A673 (cell line): ENCODE data around the gene CTAGE1. TPM values are rescaled to one million over a fixed set of nuclear protein-coding genes. Genes with fewer than 3 reads are reported as not detected.

ENCODE experiments used
- BruUV-seq: library from RNA; stranded (reverse); fragments of 400-500 nt; replicated peaks from 2 replicates; lab custom pipeline; 2021; lab: Mats Ljungman, UMichigan
- CTCF ChIA-PET: fragments of 300-600 bp; sonication (Branson Sonifier 250); formaldehyde crosslinking; loops from one replicate; lab custom pipeline; 2022; ENCODE audit warnings: antibody characterized with exemption; lab: Charles Lee
- POLR2A ChIA-PET: fragments of 300-600 bp; sonication (Branson Sonifier 250); formaldehyde crosslinking; loops from one replicate; lab custom pipeline; 2022; ENCODE audit warnings: antibody characterized with exemption; ENCODE audit not compliant: low non-redundant PET; lab: Charles Lee
- DNase-seq: peaks from one replicate; pipeline ENCODE4 v3.0.0-alpha.2; 2015; ENCODE audit warnings: low spot score
- H3K27ac ChIP-seq: fragments of 200-600 bp; sonication (generic); 2 replicates; pipeline ENCODE4 v1.5.1; 2016; ENCODE audit warnings: mixed run types, low read depth, mild to moderate bottlenecking, mixed read lengths, antibody characterized with exemption, low read length; ENCODE audit not compliant: poor library complexity, severe bottlenecking
- H3K27me3 ChIP-seq: fragments of 200-600 bp; sonication (generic); replicated peaks from 2 replicates; pipeline ENCODE4 v1.6.1; 2017; ENCODE audit warnings: mixed run types, low read depth, mild to moderate bottlenecking, mixed read lengths, antibody characterized with exemption, low read length; ENCODE audit not compliant: insufficient read depth, poor library complexity
- H3K36me3 ChIP-seq: fragments of 200-600 bp; sonication (generic); 2 replicates; pipeline ENCODE4 v1.6.1; 2016; ENCODE audit warnings: mixed run types, mild to moderate bottlenecking, mixed read lengths, antibody characterized with exemption, low read length; ENCODE audit not compliant: insufficient read depth, poor library complexity, severe bottlenecking
- H3K4me1 ChIP-seq: fragments of 200-600 bp; sonication (generic); 2 replicates; pipeline ENCODE4 v1.6.1; 2017; ENCODE audit warnings: mixed run types, mild to moderate bottlenecking, mixed read lengths, antibody characterized with exemption, low read length; ENCODE audit not compliant: insufficient read depth, poor library complexity, severe bottlenecking
- H3K4me3 ChIP-seq: fragments of 200-600 bp; sonication (generic); 2 replicates; pipeline ENCODE4 v1.5.1; 2016; ENCODE audit warnings: low read depth, mixed run types, mild to moderate bottlenecking, mixed read lengths, low read length; ENCODE audit not compliant: poor library complexity, severe bottlenecking
- H3K9me3 ChIP-seq: fragments of 200-600 bp; sonication (generic); 2 replicates; pipeline ENCODE4 v1.6.1; 2016; ENCODE audit warnings: mixed run types, low read depth, mild to moderate bottlenecking, mixed read lengths, antibody characterized with exemption, low read length; ENCODE audit not compliant: poor library complexity, severe bottlenecking
- CTCF ChIP-seq: fragments of 300-800, 200-600 bp; sonication (generic); conservative IDR thresholded peaks from 2 replicates; pipeline ENCODE4 v1.5.1; 2017; ENCODE audit warnings: low read depth, mild to moderate bottlenecking, antibody characterized with exemption, low read length, moderate library complexity, mixed read lengths
- EZH2 ChIP-seq: fragments of 200-600 bp; sonication (generic); IDR thresholded peaks from 2 replicates; pipeline ENCODE4 v1.6.1; 2017; ENCODE audit warnings: borderline replicate concordance, low read depth, mild to moderate bottlenecking, mixed read lengths, antibody characterized with exemption, low read length; ENCODE audit not compliant: poor library complexity, severe bottlenecking
- intact Hi-C: fragments of 100-400 bp; cut with micrococcal nuclease; formaldehyde crosslinking; loops from one replicate; pipeline ENCODE4 v1.10.0; 2022; ENCODE audit not compliant: unreplicated experiment
- total RNA-seq: library from RNA; stranded (reverse); gene quantifications from 2 replicates; pipeline ENCODE4 v1.2.3, GENCODE V29; 2021

Gene CTAGE1
- total RNA-seq, 1 experiment from 2014 or later: not detected

- DNase-seq: no peak
- Histone ChIP-seq H3K27me3 (no peaks in the 10 kb centered on the region), H3K4me1 (no peaks in the 10 kb centered on the region), H3K9me3 (peaks cover 4% of the 10 kb centered on the region), H3K4me3 (no peak overlapping the region), H3K36me3 (no peaks in the 10 kb centered on the region), H3K27ac (no peak overlapping the region)
- ChIA-PET POLR2A (no interaction called here), CTCF (no interaction called here)
- BruUV-seq: no TSS peak
- intact Hi-C loops: no loop called here
- TF ChIP-seq CTCF (no peak), EZH2 (no peak)
These were observed 28.6 kb upstream of the CTAGE1 start for GRCh38 chr18:22446325-22446724.

- DNase-seq: no peak
- no peak overlapping the region for H3K4me3 ChIP-seq
- H3K27ac ChIP-seq: no peak overlapping the region
- ChIA-PET POLR2A (no interaction called here), CTCF (no interaction called here)
- no peaks in the 10 kb centered on the region for H3K36me3 ChIP-seq
- intact Hi-C loops: no loop called here
- H3K9me3 ChIP-seq: no peaks in the 10 kb centered on the region
- TF ChIP-seq CTCF: peak; percentile 21; the same call in 1 of the 2 replicates
- TF ChIP-seq EZH2: no peak
- no peaks in the 10 kb centered on the region for H3K4me1 ChIP-seq
- H3K27me3 ChIP-seq: no peaks in the 10 kb centered on the region
- no TSS peak for BruUV-seq
These were observed 23.9 kb upstream of the CTAGE1 start for GRCh38 chr18:22441638-22442037.

GRCh38 chr18:22439447-22439846 is 21.7 kb upstream of the CTAGE1 start:
- Histone ChIP-seq H3K9me3 (no peaks in the 10 kb centered on the region), H3K4me1 (no peaks in the 10 kb centered on the region), H3K27ac (no peak overlapping the region), H3K4me3 (no peak overlapping the region), H3K27me3 (no peaks in the 10 kb centered on the region), H3K36me3 (no peaks in the 10 kb centered on the region)
- ChIA-PET POLR2A (no interaction called here), CTCF (interaction anchor here (0.6 to 1.0 kb wide), 2 partner anchors 19 to 373 kb away, joined by 3 to 9 read pairs; no protein-coding TSS in a partner anchor)
- BruUV-seq: no TSS peak
- TF ChIP-seq CTCF (no peak), EZH2 (no peak)
- intact Hi-C loops: no loop called here
- DNase-seq: no peak
